ENCODE data around the gene AUNIP. TPM values are rescaled to one million over a fixed set of nuclear protein-coding genes. Genes with fewer than 3 reads are reported as not detected.
A peak's percentile ranks its signal among the peaks of the same experiment; 100 is the strongest.

The AUNIP gene
- total RNA-seq, 2 experiments from 2014 or later, result 7.8 to 10.1 TPM

DNA sequence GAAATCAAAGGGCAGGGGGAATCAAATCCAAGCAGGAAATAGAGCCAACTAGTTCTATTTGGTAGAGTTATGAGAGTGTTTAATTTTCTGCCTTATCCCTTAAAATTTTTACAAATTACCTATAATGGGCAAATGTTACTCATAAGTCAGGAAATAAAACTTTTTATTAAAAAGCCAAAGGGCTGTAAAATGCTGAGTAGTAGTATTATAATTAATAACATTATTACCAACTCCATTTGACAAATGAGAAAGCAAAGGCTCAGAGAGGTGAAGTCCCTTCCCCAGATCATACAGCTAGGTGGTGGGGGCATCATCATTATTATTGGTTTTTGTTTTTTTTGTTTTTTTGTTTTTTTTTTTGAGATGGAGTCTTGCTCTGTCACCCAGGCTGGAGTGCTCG lies 55.9 kb downstream of the AUNIP start:
- Mint-ChIP-seq H3K36me3 (peaks cover 7% of the 10 kb centered on the region), H3K9me3 (no peaks in the 10 kb centered on the region), H3K27me3 (no peaks in the 10 kb centered on the region), H3K27ac (no peak overlapping the region), H3K4me1 (ENCODE audit: low read depth) (peaks cover 41% of the 10 kb centered on the region), H3K4me3 (no peak overlapping the region)
- ChIA-PET POLR2A (no interaction called here), CTCF (interaction anchor here (1.2 to 2.9 kb wide), 3 partner anchors 127 to 300 kb away, joined by 3 to 14 read pairs (median 5); no protein-coding TSS in a partner anchor)
- intact Hi-C loops (cut with micrococcal nuclease), result no loop called here
- DNase-seq, result no peak

DNA sequence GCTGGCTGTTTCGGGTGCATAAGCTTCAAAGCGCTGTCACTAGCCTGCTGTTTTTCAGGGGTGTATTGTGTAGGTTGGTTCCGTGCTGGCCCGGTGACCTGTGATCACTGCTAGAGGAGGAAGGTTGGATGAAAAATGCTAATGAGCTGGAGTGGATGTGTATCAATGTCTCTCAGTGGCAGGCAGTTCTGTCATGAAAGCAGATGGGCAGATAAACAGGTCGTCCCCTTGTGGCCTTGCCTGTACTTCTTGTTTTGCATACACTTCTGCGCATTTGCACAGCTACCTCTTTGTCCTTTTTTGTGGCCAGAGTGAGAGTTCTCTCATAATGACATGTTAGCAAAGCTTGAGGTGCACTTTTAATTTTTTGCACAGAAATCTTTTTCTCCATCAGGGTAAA lies 56.3 kb downstream of the AUNIP start:
- intact Hi-C loops (cut with micrococcal nuclease), result no loop called here
- ChIA-PET POLR2A (no interaction called here), CTCF (interaction anchor here (0.8 to 2.9 kb wide), 4 partner anchors 127 to 299 kb away, joined by 3 to 14 read pairs (median 4); no protein-coding TSS in a partner anchor)
- Mint-ChIP-seq H3K4me1 (ENCODE audit: low read depth) (peaks cover 43% of the 10 kb centered on the region), H3K27ac (peak overlapping the region; percentile 14), H3K36me3 (peaks cover 7% of the 10 kb centered on the region), H3K4me3 (no peak overlapping the region), H3K9me3 (no peaks in the 10 kb centered on the region), H3K27me3 (no peaks in the 10 kb centered on the region)
- DNase-seq, result peak; percentile 43

DNA sequence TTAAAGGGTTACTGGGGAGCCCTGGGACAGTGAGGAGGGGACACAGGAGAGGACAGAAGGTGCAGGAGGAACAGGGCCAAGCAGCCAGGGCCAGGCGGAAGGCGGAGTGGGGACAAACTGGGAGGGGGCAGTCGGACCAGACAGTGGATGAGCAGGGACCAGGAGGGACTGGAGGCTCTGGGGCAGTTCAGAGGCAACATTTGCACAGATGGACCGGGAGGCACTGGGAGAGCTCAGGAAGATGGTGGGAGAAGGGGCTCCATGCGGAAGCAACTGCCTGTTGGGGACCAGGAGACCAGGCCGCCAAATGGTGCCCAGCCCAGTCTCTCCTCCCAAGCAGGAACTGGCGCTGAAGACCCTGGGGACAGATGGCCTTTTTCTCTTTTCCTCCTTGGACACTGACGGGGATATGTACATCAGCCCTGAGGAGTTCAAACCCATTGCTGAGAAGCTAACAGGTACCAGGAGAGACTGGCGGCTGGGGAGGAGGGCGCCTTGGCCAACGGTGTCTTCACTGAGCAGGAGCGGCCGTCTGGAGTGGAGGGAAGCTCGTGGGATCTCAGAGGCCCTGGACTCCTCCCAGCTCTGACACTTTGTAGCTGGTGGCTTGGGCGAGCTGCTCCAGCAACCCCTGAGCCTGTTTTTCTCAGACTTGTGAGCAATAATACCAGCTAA lies 58.4 kb downstream of the AUNIP start:
- H3K9me3 Mint-ChIP-seq, result no peaks in the 10 kb centered on the region
- ChIA-PET POLR2A (interaction anchor here (1.2 kb wide), 1 partner anchor 251 kb away, joined by 3 read pairs; no protein-coding TSS in a partner anchor), CTCF (interaction anchor here (0.6 to 3.7 kb wide), 6 partner anchors 10 to 227 kb away, joined by 3 to 18 read pairs (median 6); no protein-coding TSS in a partner anchor)
- no peaks in the 10 kb centered on the region for H3K27me3 Mint-ChIP-seq
- no peak overlapping the region for H3K27ac Mint-ChIP-seq
- peaks cover 4% of the 10 kb centered on the region for H3K36me3 Mint-ChIP-seq
- peak overlapping the region; percentile 73 for H3K4me3 Mint-ChIP-seq
- intact Hi-C loops (cut with micrococcal nuclease), result no loop called here
- no peak for DNase-seq
- H3K4me1 Mint-ChIP-seq (ENCODE audit: low read depth), result peaks cover 62% of the 10 kb centered on the region

DNA sequence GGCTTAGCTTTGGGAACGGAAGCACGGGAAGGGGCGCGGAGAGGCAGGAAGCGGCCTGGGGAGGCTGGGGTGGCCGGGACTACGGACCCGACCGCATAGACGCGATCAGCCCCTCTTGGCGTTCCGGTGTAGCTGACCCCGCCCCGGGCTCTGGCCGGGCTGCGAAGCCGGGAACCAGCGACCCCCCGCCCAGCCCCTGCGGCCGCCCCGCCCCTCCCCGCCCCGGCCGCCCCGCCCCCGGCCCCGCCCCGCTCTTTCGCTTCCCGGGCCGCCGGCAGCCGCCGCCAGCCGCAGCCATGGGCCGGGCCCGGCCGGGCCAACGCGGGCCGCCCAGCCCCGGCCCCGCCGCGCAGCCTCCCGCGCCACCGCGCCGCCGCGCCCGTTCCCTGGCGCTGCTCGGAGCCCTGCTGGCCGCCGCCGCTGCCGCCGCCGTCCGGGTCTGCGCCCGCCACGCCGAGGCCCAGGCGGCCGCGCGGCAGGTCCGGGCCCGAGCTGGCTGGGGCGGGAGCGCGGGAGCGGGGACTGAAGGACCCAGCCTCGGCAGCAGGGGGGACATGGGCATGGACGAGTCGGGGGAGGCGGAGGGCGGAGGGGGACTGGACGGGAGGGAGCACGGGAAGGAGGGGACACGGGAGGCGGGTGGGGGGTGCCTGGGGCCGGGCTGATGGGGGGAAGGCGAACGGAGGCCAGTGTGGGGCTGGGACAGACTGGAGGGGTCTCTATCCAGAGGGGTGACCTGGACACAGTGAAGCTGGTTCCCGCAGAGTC lies 59.1 kb downstream of the AUNIP start, which contains the start of gene SELENON:
TSS of gene SELENON (plus strand) at position 259 of the 768 bp plus-strand sequence. CDS start at position 297, 38 bp downstream.
- intact Hi-C loops (cut with micrococcal nuclease), result loop anchor here (5.0 kb wide), 3 partner anchors 88 to 238 kb away; no protein-coding TSS in a partner anchor
- CTCF ChIA-PET, result interaction anchor here (0.5 to 3.7 kb wide), 4 partner anchors 11 to 397 kb away, joined by 3 to 18 read pairs (median 8); no protein-coding TSS in a partner anchor
- H3K4me3 Mint-ChIP-seq, result peak within 1 kb of the TSS; percentile 73
- POLR2A ChIA-PET, result interaction anchor here (1.1 kb wide), 1 partner anchor 181 kb away, joined by 3 read pairs; no protein-coding TSS in a partner anchor
- H3K27ac Mint-ChIP-seq, result no peak within 1 kb of the TSS
- DNase-seq, result peak; percentile 48
- H3K27me3 Mint-ChIP-seq, result no peaks in the 10 kb centered on the region
- peaks cover 2% of the 10 kb centered on the region for H3K36me3 Mint-ChIP-seq
- peaks cover 64% of the 10 kb centered on the region for H3K4me1 Mint-ChIP-seq (ENCODE audit: low read depth)
- no peaks in the 10 kb centered on the region for H3K9me3 Mint-ChIP-seq

DNA sequence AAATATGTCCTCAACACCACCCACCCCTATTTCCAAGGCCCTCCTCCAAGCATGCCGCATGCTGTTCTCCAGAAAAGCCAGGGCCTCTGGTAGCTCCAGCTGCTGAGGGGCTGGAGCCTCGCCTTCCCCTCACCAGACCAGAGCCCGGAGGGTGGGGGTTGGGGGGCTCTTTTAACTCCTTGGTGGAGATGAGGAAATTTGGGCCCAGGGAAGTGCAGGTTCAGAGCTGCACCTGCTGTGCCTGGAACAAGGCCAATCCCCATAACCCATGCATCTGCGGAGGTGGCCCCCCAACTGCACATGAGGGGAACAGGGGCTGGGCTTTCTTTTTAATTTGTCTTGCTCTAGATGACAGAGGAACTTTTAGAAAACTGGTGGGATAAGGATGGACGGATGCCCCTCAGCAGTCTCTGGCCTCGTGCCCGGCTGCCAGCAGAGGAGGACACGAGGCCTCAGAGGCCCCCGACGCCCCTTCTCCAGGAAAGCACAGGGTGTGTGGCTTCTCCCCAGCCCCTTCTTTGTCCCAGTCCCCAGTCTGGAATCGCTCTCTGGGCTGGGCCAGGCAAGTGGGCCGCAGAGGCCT lies 59.8 kb downstream of the AUNIP start:
- intact Hi-C loops (cut with micrococcal nuclease), result loop anchor here (5.0 kb wide), 3 partner anchors 87 to 237 kb away; no protein-coding TSS in a partner anchor
- no peak for DNase-seq
- Mint-ChIP-seq H3K27me3 (no peaks in the 10 kb centered on the region), H3K27ac (no peak overlapping the region), H3K36me3 (peaks cover 2% of the 10 kb centered on the region), H3K4me1 (ENCODE audit: low read depth) (peaks cover 60% of the 10 kb centered on the region), H3K9me3 (no peaks in the 10 kb centered on the region), H3K4me3 (peak overlapping the region; percentile 53)
- CTCF ChIA-PET, result interaction anchor here (0.5 to 3.7 kb wide), 7 partner anchors 11 to 396 kb away, joined by 3 to 21 read pairs (median 7); partner anchors contain the start of gene PAFAH2
- POLR2A ChIA-PET, result interaction anchor here (1.1 kb wide), 1 partner anchor 180 kb away, joined by 3 read pairs; no protein-coding TSS in a partner anchor

DNA sequence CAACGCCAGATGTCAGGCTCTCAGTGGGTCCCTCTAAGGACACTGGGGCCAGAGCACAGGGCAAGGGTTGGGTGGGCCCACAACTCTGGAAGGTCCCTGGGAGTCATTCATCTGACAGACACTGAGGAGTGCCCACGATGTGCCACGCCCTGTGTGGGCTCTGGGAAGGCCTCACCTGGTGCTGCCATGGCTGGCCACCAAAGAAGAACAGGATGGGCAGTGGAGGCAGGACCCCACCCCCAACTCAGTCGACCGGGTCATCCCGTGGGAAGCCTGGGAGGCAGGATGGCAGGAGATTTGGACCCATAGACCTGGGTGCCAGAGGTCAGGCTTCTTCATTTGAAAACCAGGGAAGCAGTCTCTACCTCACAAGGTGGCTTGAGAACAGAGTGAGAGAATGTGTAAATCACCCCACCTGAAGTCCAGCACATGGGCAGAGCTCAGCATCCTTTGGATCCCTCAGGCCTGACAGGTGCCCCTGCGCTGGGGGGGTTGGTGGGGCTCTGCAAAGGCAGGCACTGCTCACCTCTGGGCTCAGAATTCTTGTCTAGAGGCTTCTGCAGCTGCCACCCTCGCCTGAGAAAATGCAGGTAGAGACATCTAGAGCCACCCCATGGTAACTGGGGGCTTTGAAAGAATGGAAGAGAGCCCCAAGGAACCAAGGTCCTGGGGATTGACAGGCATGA lies 60.4 kb downstream of the AUNIP start:
- Mint-ChIP-seq H3K4me3 (no peak overlapping the region), H3K9me3 (no peaks in the 10 kb centered on the region), H3K27me3 (no peaks in the 10 kb centered on the region), H3K4me1 (ENCODE audit: low read depth) (peaks cover 54% of the 10 kb centered on the region), H3K27ac (no peak overlapping the region), H3K36me3 (no peaks in the 10 kb centered on the region)
- CTCF ChIA-PET, result interaction anchor here (0.6 to 3.7 kb wide), 13 partner anchors 12 to 255 kb away, joined by 3 to 21 read pairs (median 5); partner anchors contain the start of genes LDLRAP1 and PAFAH2
- intact Hi-C loops (cut with micrococcal nuclease), result loop anchor here (5.0 kb wide), 3 partner anchors 87 to 237 kb away; no protein-coding TSS in a partner anchor
- POLR2A ChIA-PET, result no interaction called here
- DNase-seq, result no peak

DNA sequence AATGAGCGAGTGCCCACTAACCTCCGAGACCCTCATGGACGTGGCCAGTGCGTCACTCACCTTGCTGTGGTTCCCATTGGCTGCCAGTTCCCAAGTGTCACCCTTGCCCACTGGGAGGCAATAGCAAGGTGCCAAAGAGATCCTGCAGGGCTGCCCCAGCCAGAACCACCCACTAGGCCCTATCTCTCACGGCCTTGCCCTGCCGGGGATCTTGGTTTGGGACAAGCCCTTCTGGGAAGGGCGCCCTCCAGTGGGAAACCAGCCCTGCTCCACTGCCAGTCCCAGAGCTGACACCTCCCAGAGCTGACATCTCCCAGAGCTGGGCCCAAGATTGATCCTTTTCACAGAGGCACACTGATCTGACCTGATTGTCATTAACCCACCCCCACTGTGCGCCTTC lies 61.3 kb downstream of the AUNIP start:
- DNase-seq, result peak; percentile 66
- POLR2A ChIA-PET, result no interaction called here
- intact Hi-C loops (cut with micrococcal nuclease), result loop anchor here (1.0 to 5.0 kb wide), 5 partner anchors 86 to 236 kb away; no protein-coding TSS in a partner anchor
- H3K36me3 Mint-ChIP-seq, result no peaks in the 10 kb centered on the region
- no peak overlapping the region for H3K4me3 Mint-ChIP-seq
- peaks cover 50% of the 10 kb centered on the region for H3K4me1 Mint-ChIP-seq (ENCODE audit: low read depth)
- H3K27me3 Mint-ChIP-seq, result no peaks in the 10 kb centered on the region
- no peak overlapping the region for H3K27ac Mint-ChIP-seq
- CTCF ChIA-PET, result interaction anchor here (0.6 to 2.5 kb wide), 14 partner anchors 11 to 277 kb away, joined by 3 to 21 read pairs (median 4); partner anchors contain the start of gene LDLRAP1
- no peaks in the 10 kb centered on the region for H3K9me3 Mint-ChIP-seq

DNA sequence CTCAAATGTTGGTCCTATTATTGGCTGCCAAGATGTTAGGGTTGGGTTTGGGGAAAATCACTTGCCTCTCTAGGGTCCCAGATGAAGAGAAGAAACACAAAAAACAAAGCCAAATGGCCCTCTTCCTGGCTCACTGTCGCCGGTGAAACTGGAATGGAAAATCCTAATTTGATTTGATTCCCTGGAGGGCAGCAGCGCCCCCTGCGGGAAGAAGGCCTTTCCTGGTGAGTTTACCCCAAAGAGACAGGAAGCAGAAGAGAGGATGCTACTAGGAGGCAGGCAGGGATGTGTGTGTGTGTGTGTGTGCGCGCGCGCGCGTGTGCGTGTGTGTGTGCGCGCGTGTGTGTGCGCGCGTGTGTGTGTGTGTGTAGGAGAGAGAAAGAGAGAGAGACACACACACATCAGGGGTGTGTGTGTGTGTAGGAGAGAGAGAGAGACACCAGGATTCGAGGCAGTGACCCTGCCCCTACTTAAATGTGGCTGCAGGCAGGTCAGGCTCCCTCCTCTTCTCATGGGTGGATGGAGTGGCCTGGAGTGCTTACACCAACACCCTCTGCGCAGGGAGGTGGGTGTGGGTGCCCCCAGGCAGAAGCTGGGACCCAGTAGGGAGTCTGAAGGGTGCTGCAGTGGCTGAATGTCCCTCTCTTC lies 62.3 kb downstream of the AUNIP start:
- Mint-ChIP-seq H3K36me3 (no peaks in the 10 kb centered on the region), H3K27me3 (no peaks in the 10 kb centered on the region), H3K27ac (peak overlapping the region; percentile 72), H3K9me3 (no peaks in the 10 kb centered on the region), H3K4me3 (peak overlapping the region; percentile 42), H3K4me1 (ENCODE audit: low read depth) (peaks cover 40% of the 10 kb centered on the region)
- POLR2A ChIA-PET, result interaction anchor here (1.0 to 1.6 kb wide), 2 partner anchors 121 to 178 kb away, joined by 3 to 8 read pairs; no protein-coding TSS in a partner anchor
- CTCF ChIA-PET, result interaction anchor here (1.0 to 4.4 kb wide), 8 partner anchors 22 to 276 kb away, joined by 3 to 33 read pairs (median 10); no protein-coding TSS in a partner anchor
- intact Hi-C loops (cut with micrococcal nuclease), result loop anchor here (1.0 to 5.0 kb wide), 6 partner anchors 22 to 235 kb away; no protein-coding TSS in a partner anchor
- DNase-seq, result peak; percentile 91

DNA sequence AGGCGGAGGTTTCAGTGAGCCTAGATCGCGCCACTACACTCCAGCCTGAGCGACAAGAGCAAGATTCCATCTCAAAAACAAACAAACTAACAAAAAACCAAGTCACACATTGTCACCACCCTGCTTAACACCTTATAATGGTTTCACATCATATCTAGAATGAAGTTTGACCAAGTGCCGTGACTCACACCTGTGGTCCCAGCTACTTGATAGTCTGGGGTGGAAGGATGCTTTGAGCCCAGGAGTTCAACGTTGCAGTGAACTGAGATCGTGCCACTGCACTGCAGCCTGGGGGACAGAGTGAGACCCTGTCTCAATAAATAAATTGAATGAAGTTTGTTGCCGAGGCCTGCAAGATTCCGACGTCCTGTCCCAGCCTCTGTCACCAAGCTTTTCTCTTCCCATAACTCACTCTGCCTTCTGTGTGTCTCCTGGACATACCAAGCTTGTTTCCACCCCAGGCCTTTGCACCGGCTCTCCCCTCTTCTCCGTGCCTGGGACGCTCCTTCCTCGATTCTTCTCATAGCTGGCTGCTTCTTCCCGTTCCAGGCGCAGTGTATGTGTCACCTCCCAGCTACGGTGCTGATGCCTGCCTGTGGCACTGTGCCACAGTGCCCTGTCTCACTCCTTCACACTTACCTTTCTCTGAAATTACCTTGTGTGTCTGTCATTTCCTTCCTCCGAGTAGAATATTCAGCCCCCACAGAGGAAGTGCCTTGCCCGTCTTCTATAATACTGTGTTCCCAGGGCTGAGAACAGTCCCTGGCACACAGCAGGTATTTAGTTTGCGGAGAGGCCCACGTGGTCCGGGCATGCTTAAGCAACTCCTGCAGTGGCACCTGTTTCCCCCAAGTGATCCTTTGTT lies 63.1 kb downstream of the AUNIP start:
- H3K9me3 Mint-ChIP-seq, result no peaks in the 10 kb centered on the region
- H3K4me1 Mint-ChIP-seq (ENCODE audit: low read depth), result peaks cover 38% of the 10 kb centered on the region
- intact Hi-C loops (cut with micrococcal nuclease), result loop anchor here (1.0 to 5.0 kb wide), 5 partner anchors 21 to 234 kb away; no protein-coding TSS in a partner anchor
- H3K27ac Mint-ChIP-seq, result peak overlapping the region; percentile 72
- ChIA-PET CTCF (interaction anchor here (0.6 to 4.4 kb wide), 10 partner anchors 14 to 291 kb away, joined by 3 to 33 read pairs (median 5); no protein-coding TSS in a partner anchor), POLR2A (interaction anchor here (0.9 to 1.6 kb wide), 3 partner anchors 120 to 177 kb away, joined by 3 to 8 read pairs (median 3); no protein-coding TSS in a partner anchor)
- H3K27me3 Mint-ChIP-seq, result no peaks in the 10 kb centered on the region
- DNase-seq, result peak; percentile 69
- H3K36me3 Mint-ChIP-seq, result no peaks in the 10 kb centered on the region
- H3K4me3 Mint-ChIP-seq, result peak overlapping the region; percentile 42
